Fibroblast of the aortic adventitia (primary cell): ENCODE measurements around the gene AATF. TPM values are rescaled to one million over a fixed set of nuclear protein-coding genes. Genes with fewer than 3 reads are reported as not detected.
A peak's percentile ranks its signal among the peaks of the same experiment; 100 is the strongest.

Experiments used
- DNase-seq: peaks from one replicate; pipeline ENCODE4 v3.0.0-alpha.2; 2010; ENCODE audit warnings: low read depth
- H3K4me3 ChIP-seq: 2 replicates; pipeline ENCODE4 v1.5.1; 2011; ENCODE audit warnings: low read depth, mild to moderate bottlenecking, control low read depth, low read length, moderate library complexity
- total RNA-seq: library from RNA; depleted of rRNA; stranded (reverse); fragments of >200 nt; gene quantifications from 2 replicates; pipeline ENCODE4 v1.2.3, GENCODE V29; 2012; ENCODE audit warnings: low replicate concordance
- TF ChIP-seq, protein P1 (sequence below): IDR thresholded peaks from 2 replicates; pipeline ENCODE4 v1.5.1; 2011; ENCODE audit warnings: mild to moderate bottlenecking, low read length, control low read depth, inconsistent platforms; ENCODE audit not compliant: insufficient read depth

Gene AATF
- total RNA-seq, 1 donor = 25.1 TPM

DNA sequence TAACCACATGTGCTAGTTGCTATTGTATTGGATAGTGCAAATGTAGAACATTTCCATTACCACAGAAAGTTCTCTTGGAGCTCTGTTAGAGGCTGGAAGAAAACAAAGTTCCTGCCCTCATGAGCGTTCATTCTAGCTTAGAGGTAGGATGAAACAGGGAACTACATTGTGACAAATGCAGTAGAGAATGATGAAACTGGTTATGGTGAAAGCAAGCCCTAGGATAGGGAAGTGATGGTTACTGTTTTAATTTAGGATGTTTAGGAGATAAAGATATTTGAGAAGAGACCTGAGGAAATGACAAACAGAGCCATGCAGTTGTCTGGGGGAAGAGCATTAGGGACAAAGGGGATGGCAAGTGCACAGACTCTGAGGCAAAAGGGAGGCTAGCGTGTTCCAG, 50.7 kb downstream of the AATF start:
- H3K4me3 ChIP-seq = no peak overlapping the region
- TF ChIP-seq, protein P1, sequence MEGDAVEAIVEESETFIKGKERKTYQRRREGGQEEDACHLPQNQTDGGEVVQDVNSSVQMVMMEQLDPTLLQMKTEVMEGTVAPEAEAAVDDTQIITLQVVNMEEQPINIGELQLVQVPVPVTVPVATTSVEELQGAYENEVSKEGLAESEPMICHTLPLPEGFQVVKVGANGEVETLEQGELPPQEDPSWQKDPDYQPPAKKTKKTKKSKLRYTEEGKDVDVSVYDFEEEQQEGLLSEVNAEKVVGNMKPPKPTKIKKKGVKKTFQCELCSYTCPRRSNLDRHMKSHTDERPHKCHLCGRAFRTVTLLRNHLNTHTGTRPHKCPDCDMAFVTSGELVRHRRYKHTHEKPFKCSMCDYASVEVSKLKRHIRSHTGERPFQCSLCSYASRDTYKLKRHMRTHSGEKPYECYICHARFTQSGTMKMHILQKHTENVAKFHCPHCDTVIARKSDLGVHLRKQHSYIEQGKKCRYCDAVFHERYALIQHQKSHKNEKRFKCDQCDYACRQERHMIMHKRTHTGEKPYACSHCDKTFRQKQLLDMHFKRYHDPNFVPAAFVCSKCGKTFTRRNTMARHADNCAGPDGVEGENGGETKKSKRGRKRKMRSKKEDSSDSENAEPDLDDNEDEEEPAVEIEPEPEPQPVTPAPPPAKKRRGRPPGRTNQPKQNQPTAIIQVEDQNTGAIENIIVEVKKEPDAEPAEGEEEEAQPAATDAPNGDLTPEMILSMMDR = no peak
- no peak for DNase-seq

DNA sequence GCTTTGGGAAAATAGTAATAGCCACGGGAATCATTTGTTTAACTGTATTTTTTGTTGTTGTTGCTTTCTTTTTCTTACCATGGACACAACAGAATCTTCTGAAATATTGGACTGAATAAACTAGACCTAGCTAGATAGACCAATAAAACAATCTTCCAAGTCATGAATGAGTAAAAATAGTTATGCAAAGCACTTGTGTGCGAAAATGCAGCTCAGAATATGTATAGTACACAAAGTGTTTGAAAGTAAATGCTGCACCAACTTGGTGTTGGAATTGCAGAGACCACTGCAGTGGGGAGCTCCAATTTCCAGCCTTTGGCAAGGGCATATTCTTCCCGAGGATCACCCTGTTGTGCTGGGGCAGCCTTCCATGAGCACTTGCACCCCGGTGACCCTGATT, 68.0 kb downstream of the AATF start:
- H3K4me3 ChIP-seq = no peak overlapping the region
- TF ChIP-seq, protein P1 = no peak
- no peak for DNase-seq

DNA sequence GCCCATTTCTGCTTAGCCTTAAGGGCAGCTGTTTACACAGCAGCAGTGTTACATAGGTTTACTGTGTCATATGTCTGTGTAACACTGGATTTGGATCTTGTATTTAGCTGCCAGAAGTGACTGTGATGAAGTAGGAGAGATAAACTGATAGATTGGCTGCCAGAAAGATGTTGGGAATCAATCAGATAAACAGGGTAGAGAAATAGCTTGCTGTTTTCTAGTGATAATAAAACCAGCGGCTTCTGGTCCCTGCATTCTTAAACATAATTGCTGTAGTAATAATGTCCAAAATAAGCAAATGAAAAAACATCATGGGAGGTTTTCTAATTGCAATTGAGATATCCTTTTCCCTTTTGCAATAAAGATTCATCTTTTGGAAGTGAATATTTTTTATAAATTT, 68.7 kb downstream of the AATF start:
- TF ChIP-seq, protein P1 = no peak
- H3K4me3 ChIP-seq = no peak overlapping the region

DNA sequence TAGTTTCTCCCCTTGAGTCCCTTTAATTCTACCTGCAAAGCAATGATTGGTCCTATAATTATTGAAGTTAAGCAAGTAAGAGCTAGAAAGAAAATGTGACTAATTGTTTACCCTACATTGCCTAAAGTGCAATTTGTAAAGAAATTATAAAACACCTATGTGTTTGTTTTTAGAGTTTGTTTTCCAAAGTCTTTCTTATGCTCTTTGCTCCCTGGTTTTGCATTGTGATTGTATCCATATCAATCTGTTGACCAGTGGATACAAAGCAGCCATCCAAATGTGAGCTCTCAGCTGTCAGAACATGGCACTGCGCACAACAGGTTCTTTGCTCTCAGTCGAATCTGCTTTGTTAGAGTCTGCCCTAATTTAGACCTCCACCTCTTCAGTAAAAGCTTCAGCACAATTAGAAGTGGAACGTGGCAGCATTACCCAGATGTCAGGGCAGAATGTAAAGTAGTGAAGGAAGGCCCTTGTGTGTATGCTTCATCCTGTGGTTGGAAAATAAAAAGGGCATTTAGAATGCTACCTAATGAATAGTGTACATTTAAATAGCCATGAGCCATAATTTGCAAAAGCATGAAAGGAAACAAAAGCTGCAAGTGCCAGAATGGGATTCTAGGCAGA, 70.5 kb downstream of the AATF start:
- TF ChIP-seq, protein P1 = no peak
- H3K4me3 ChIP-seq = no peak overlapping the region
- no peak for DNase-seq

More for the DNA sequence above, 68.7 kb downstream of the AATF start:
- DNase-seq = no peak

DNA sequence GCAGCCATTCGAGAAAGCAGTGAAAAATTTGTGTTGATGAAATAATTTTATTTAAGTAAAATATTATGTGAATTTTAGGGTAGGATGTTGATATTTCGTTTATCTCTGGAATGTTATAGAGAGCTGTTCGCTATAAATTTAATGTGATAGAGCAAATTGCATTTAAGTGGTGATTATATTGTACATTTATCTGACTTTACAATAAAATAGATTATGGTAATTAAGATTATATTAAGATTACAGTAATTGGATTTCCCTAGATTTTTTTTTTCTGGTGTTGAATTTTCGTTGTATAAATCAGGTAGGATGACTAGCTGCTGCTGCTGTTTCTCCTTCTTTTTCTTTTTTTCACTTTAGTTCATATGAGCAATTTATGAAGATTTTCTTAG, 71.0 kb downstream of the AATF start:
- TF ChIP-seq, protein P1 = no peak
- no peak overlapping the region for H3K4me3 ChIP-seq
- no peak for DNase-seq

DNA sequence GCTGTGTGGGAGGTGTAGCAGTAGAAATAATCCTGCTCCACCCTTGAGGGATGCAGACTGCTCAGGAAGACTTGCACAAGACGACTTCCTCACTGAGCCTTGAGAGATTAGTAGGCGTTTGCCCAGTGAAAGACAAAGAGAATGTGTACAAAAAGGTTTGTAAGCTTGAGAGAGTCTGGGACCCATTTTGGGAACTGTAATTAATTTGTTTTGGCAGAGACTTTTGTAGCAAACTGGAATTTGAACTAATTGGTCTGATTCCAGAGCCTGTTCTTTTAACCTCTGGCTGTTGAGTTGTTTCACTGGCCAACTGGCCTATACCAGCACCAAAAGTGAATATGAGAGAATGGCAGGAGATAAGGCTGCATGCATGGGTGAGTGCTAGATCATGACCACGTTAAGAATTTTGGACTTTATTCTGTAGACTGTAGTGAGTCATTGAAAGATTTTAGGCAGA, 75.5 kb downstream of the AATF start:
- no peak overlapping the region for H3K4me3 ChIP-seq
- DNase-seq = peak; percentile 65
- TF ChIP-seq, protein P1 = no peak

DNA sequence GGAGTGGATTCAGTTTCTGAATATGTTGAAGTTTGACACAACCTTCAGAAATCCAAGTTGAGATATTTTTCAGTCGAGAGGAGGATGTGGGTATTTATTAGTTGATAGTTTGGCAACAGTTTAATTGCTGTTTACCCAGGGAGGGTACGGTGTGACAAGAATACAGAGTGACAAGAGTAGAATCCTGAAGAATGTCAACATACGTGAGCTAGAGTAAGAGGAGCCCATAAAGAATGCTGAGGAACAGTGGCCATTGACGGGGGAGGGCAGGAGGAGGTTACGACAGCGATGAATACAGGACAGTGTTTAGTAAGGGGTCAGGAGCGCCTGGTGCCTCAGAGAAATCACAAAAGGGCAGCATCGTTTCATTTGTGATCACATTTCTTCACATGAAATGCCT, 76.5 kb downstream of the AATF start:
- TF ChIP-seq, protein P1 = no peak
- DNase-seq = no peak

More for the DNA sequence above, 76.5 kb downstream of the AATF start:
- H3K4me3 ChIP-seq = no peak overlapping the region
